ENCODE results near the gene NEBL.

The NEBL gene

GRCh38 chr10:20898866-20899535 lies 1.9 kb upstream of the NEBL start:
- no peak for DNase-seq

- DNase-seq, result no peak
These were observed 3.8 kb downstream of the NEBL start for GRCh38 chr10:20893297-20893696.

- no peak for DNase-seq
These were observed 4.3 kb downstream of the NEBL start for GRCh38 chr10:20892796-20893195.

- DNase-seq, result no peak
These were observed 5.0 kb downstream of the NEBL start for GRCh38 chr10:20892011-20892585.

- no peak for DNase-seq
These were observed 5.8 kb downstream of the NEBL start for GRCh38 chr10:20891338-20891714.

GRCh38 chr10:20890491-20891337 lies 6.4 kb downstream of the NEBL start:
- DNase-seq, result no peak

- DNase-seq, result no peak
These were observed 7.1 kb downstream of the NEBL start for GRCh38 chr10:20890009-20890408.

- peak; percentile 17 for DNase-seq
These were observed 8.3 kb downstream of the NEBL start for GRCh38 chr10:20888620-20889330.

GRCh38 chr10:20887706-20888555 lies 9.2 kb downstream of the NEBL start:
- no peak for DNase-seq

- DNase-seq, result no peak
These were observed 11.4 kb downstream of the NEBL start for GRCh38 chr10:20885678-20886077.

GRCh38 chr10:20883552-20883951 lies 13.6 kb downstream of the NEBL start:
- DNase-seq, result no peak

GRCh38 chr10:20882091-20882490 lies 15.0 kb downstream of the NEBL start:
- DNase-seq, result no peak

- no peak for DNase-seq
These were observed 18.0 kb downstream of the NEBL start for GRCh38 chr10:20879136-20879535.

- DNase-seq, result no peak
These were observed 18.8 kb downstream of the NEBL start for GRCh38 chr10:20877986-20878983.

GRCh38 chr10:20877554-20877953 lies 19.6 kb downstream of the NEBL start:
- no peak for DNase-seq

- no peak for DNase-seq
These were observed 22.9 kb downstream of the NEBL start for GRCh38 chr10:20874261-20874660.

GRCh38 chr10:20871970-20872369 lies 25.1 kb downstream of the NEBL start:
- no peak for DNase-seq

GRCh38 chr10:20870834-20871233 lies 26.3 kb downstream of the NEBL start:
- no peak for DNase-seq

GRCh38 chr10:20863008-20863407 lies 34.1 kb downstream of the NEBL start:
- DNase-seq, result no peak

GRCh38 chr10:20858292-20859124 lies 38.6 kb downstream of the NEBL start:
- DNase-seq, result peak; percentile 81
